NCI-H1048 (cell line): ENCODE results near the gene RSKR.
"Not testable (repeated sequence)": the region's sequence is repeated elsewhere in the genome, so short reads cannot be mapped to it uniquely, and the experiment has no call there.

ENCODE experiments used
- DNase-seq: peaks from one replicate; lab custom pipeline; 2025; lab: John Stamatoyannopoulos, UW

Gene RSKR

GRCh38 chr17:28623696-28624095 lies 9.7 kb upstream of the RSKR start:
- no peak for DNase-seq

- no peak for DNase-seq
Measured at GRCh38 chr17:28622186-28622585, 8.2 kb upstream of the RSKR start.

- DNase-seq: no peak
Measured at GRCh38 chr17:28620010-28620409, 6.0 kb upstream of the RSKR start.

GRCh38 chr17:28618464-28618863 lies 4.5 kb upstream of the RSKR start:
- DNase-seq: no peak

- no peak for DNase-seq
Measured at GRCh38 chr17:28616281-28616680, 2.3 kb upstream of the RSKR start.

- no peak for DNase-seq
Measured at GRCh38 chr17:28615260-28615940, 1.4 kb upstream of the RSKR start.

GRCh38 chr17:28612936-28613872 lies 781 bp downstream of the RSKR start:
- no peak for DNase-seq

- no peak for DNase-seq
Measured at GRCh38 chr17:28612531-28612930, 1.5 kb downstream of the RSKR start.

GRCh38 chr17:28610376-28610775 lies 3.6 kb downstream of the RSKR start:
- DNase-seq: no peak

- not testable (repeated sequence) for DNase-seq
Measured at GRCh38 chr17:28604031-28604430, 10.0 kb downstream of the RSKR start.

- DNase-seq: peak; percentile 25
Measured at GRCh38 chr17:28599311-28600184, 14.4 kb downstream of the RSKR start.

GRCh38 chr17:28598799-28599310 lies 15.1 kb downstream of the RSKR start, which contains the start of gene SPAG5:
SPAG5 (minus strand) TSS chr17:28599025; CDS start chr17:28598946, 79 bp downstream.
- DNase-seq: peak; percentile 76

GRCh38 chr17:28598389-28598788 lies 15.6 kb downstream of the RSKR start:
- DNase-seq: no peak

GRCh38 chr17:28597606-28598383 lies 16.2 kb downstream of the RSKR start:
- DNase-seq: no peak

- DNase-seq: no peak
Measured at GRCh38 chr17:28592260-28592659, 21.7 kb downstream of the RSKR start.

- no peak for DNase-seq
Measured at GRCh38 chr17:28585851-28586250, 28.1 kb downstream of the RSKR start.

GRCh38 chr17:28584434-28584833 lies 29.6 kb downstream of the RSKR start:
- DNase-seq: no peak

- no peak for DNase-seq
Measured at GRCh38 chr17:28582513-28582912, 31.5 kb downstream of the RSKR start.

- DNase-seq: no peak
Measured at GRCh38 chr17:28580959-28581358, 33.0 kb downstream of the RSKR start.

GRCh38 chr17:28579526-28579925 lies 34.5 kb downstream of the RSKR start:
- DNase-seq: no peak
